ENCODE results near the gene MSL3. TPM values are rescaled to one million over a fixed set of nuclear protein-coding genes. Genes with fewer than 3 reads are reported as not detected.
A peak's percentile ranks its signal among the peaks of the same experiment; 100 is the strongest.

Gene MSL3
- total RNA-seq, 1 donor from 2014 or later, result 11.2 TPM

DNA sequence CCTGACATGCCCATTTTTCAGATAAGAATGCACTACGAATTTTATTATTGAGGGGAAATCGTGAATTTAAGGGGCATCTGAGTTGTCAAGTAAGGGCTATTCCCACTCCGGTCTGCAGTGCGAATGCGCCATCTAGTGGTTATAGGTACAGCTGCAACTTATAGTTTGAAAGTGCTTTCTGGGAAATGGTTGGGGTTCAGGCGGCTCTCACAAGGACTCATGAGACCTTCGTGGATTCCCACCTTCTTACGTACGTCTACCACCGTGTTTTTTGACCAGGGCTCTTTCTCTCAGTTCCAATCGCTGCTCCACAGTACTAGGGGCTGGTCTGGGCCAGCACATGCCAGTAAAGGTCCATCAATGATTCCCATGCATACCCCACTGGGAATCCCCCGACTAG lies 12.3 kb downstream of the MSL3 start:
- intact Hi-C loops (cut with micrococcal nuclease), result loop anchor here (10.0 kb wide), 1 partner anchor 236 kb away; no protein-coding TSS in a partner anchor
- H3K27ac ChIP-seq (replicated peaks), result no peak overlapping the region
- DNase-seq, result no peak
- no peaks in the 10 kb centered on the region for H3K4me1 ChIP-seq
- peaks cover 45% of the 10 kb centered on the region for H3K36me3 ChIP-seq
- TF ChIP-seq, protein P1, sequence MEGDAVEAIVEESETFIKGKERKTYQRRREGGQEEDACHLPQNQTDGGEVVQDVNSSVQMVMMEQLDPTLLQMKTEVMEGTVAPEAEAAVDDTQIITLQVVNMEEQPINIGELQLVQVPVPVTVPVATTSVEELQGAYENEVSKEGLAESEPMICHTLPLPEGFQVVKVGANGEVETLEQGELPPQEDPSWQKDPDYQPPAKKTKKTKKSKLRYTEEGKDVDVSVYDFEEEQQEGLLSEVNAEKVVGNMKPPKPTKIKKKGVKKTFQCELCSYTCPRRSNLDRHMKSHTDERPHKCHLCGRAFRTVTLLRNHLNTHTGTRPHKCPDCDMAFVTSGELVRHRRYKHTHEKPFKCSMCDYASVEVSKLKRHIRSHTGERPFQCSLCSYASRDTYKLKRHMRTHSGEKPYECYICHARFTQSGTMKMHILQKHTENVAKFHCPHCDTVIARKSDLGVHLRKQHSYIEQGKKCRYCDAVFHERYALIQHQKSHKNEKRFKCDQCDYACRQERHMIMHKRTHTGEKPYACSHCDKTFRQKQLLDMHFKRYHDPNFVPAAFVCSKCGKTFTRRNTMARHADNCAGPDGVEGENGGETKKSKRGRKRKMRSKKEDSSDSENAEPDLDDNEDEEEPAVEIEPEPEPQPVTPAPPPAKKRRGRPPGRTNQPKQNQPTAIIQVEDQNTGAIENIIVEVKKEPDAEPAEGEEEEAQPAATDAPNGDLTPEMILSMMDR (IDR thresholded peaks at IDR 0.05; ENCODE audit: borderline replicate concordance), result peak; percentile 82
- H3K27me3 ChIP-seq (ENCODE audit: low read depth), result no peaks in the 10 kb centered on the region
- no peak overlapping the region for H3K4me3 ChIP-seq
- no peaks in the 10 kb centered on the region for H3K9me3 ChIP-seq (replicated peaks)

DNA sequence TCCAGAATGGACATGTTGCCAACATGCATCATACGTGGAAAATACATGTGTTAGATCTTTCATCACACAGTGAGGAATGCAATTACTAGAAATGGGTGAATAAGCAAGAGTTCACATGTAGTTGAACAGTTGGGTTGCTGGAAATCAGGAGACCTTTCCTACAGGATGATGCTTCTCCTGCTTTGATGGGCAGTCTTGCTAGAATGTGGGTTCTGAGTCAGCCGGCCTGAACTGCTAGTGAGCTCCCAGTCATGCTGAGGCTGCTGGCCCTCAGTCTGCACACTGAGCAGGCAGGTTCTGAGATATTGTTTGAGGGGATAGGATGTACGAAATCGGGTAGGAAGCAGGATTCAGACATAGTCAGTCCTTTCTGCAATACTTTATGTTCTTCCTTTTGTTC lies 20.2 kb downstream of the MSL3 start:
- intact Hi-C loops (cut with micrococcal nuclease), result loop anchor here (10.0 kb wide), 1 partner anchor 243 kb away; no protein-coding TSS in a partner anchor
- Histone ChIP-seq H3K4me3 (no peak overlapping the region), H3K4me1 (no peaks in the 10 kb centered on the region), H3K27me3 (ENCODE audit: low read depth) (no peaks in the 10 kb centered on the region), H3K27ac (replicated peaks) (no peak overlapping the region), H3K36me3 (peaks cover 9% of the 10 kb centered on the region), H3K9me3 (replicated peaks) (no peaks in the 10 kb centered on the region)
- DNase-seq, result no peak
- TF ChIP-seq, protein P1 (IDR thresholded peaks at IDR 0.05; ENCODE audit: borderline replicate concordance), result no peak

DNA sequence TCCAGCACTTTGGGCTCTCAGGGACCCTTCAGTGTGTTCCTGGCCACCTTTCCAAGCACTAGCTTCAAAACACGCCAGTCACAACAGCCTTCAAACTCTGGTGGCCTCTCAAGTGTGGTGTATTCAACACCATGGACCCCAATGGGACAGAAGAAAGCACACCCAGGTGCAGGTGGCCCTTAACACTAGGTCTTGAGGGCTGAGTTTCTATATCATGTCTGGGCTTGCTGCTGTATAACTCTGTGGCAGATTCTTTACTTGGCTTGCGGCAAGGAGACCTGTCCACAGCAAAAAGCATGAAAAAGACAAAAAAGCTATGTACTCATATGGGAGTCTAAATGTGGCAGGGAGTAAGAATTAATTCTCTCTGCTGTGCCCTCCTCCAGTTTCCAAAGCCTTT lies 23.1 kb downstream of the MSL3 start:
- intact Hi-C loops (cut with micrococcal nuclease), result no loop called here
- no peak for DNase-seq
- Histone ChIP-seq H3K36me3 (no peaks in the 10 kb centered on the region), H3K27me3 (ENCODE audit: low read depth) (no peaks in the 10 kb centered on the region), H3K4me3 (no peak overlapping the region), H3K9me3 (replicated peaks) (no peaks in the 10 kb centered on the region), H3K27ac (replicated peaks) (no peak overlapping the region), H3K4me1 (no peaks in the 10 kb centered on the region)
- TF ChIP-seq, protein P1 (IDR thresholded peaks at IDR 0.05; ENCODE audit: borderline replicate concordance), result no peak

GRCh38 chrX:11781734-11782370 lies 23.8 kb downstream of the MSL3 start:
- Histone ChIP-seq H3K27me3 (ENCODE audit: low read depth) (no peaks in the 10 kb centered on the region), H3K4me1 (no peaks in the 10 kb centered on the region), H3K36me3 (no peaks in the 10 kb centered on the region), H3K9me3 (replicated peaks) (no peaks in the 10 kb centered on the region), H3K27ac (replicated peaks) (no peak overlapping the region), H3K4me3 (no peak overlapping the region)
- TF ChIP-seq, protein P1 (IDR thresholded peaks at IDR 0.05; ENCODE audit: borderline replicate concordance), result no peak
- no peak for DNase-seq
- intact Hi-C loops (cut with micrococcal nuclease), result no loop called here

- Histone ChIP-seq H3K9me3 (replicated peaks) (no peaks in the 10 kb centered on the region), H3K27ac (replicated peaks) (no peak overlapping the region), H3K4me3 (no peak overlapping the region), H3K36me3 (no peaks in the 10 kb centered on the region), H3K27me3 (ENCODE audit: low read depth) (no peaks in the 10 kb centered on the region), H3K4me1 (no peaks in the 10 kb centered on the region)
- TF ChIP-seq, protein P1 (IDR thresholded peaks at IDR 0.05; ENCODE audit: borderline replicate concordance), result no peak
- DNase-seq, result no peak
- intact Hi-C loops (cut with micrococcal nuclease), result no loop called here
These were observed 26.5 kb downstream of the MSL3 start for GRCh38 chrX:11784543-11784942.

Measured in left ventricle myocardium inferior (tissue), 1 donor.